ENCODE results near the gene DOK5. TPM values are rescaled to one million over a fixed set of nuclear protein-coding genes. Genes with fewer than 3 reads are reported as not detected.

DOK5 gene
- total RNA-seq, 2 experiments from 2014 or later: not detected

DNA sequence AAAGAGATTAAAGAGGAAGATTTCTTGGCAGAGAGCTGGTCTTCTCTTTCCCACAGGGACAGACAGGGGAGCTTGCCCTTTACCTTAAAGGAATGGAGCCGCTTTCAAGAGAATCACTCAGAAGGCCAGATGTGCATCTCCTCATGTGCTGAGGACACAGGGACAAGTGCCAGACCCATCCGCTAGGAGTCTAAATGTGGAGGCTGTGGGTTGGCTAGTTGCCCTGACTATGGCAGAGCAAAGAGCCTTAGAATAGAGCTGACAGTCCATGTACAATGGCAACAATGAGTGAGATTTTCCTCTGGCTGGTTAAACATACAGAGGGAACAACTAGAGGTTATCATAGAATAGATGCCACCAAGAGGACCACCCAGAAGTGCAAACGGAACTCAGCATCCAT, 7.3 kb upstream of the DOK5 start:
- no TSS peak for BruUV-seq (replicated peaks)
- Histone ChIP-seq H3K36me3 (ENCODE audit: insufficient read depth, low read length) (no peaks in the 10 kb centered on the region), H3K4me3 (ENCODE audit: low read depth, low read length, poor library complexity, severe bottlenecking) (no peak overlapping the region), H3K4me2 (ENCODE audit: low read length) (no peak overlapping the region), H3K9me3 (ENCODE audit: low read length) (no peaks in the 10 kb centered on the region), H2AFZ (ENCODE audit: low read length) (no peak overlapping the region), H4K20me1 (ENCODE audit: insufficient read depth, low read length) (no peaks in the 10 kb centered on the region), H3K9me2 (ENCODE audit: insufficient read depth, low read length) (no peaks in the 10 kb centered on the region), H3K27ac (ENCODE audit: low read depth, low read length, poor library complexity, severe bottlenecking) (no peak overlapping the region), H3K4me1 (ENCODE audit: insufficient read depth, low read length, poor library complexity, severe bottlenecking) (no peaks in the 10 kb centered on the region), H3K79me2 (ENCODE audit: insufficient read depth, low read depth, low read length) (no peaks in the 10 kb centered on the region)
- intact Hi-C loops (cut with micrococcal nuclease; ENCODE audit: unreplicated experiment): no loop called here
- no peak for TF ChIP-seq EZH2phosphoT487 (IDR thresholded peaks at IDR 0.05; ENCODE audit: borderline replicate concordance, low read depth, low read length)
- TF ChIP-seq, protein P1, sequence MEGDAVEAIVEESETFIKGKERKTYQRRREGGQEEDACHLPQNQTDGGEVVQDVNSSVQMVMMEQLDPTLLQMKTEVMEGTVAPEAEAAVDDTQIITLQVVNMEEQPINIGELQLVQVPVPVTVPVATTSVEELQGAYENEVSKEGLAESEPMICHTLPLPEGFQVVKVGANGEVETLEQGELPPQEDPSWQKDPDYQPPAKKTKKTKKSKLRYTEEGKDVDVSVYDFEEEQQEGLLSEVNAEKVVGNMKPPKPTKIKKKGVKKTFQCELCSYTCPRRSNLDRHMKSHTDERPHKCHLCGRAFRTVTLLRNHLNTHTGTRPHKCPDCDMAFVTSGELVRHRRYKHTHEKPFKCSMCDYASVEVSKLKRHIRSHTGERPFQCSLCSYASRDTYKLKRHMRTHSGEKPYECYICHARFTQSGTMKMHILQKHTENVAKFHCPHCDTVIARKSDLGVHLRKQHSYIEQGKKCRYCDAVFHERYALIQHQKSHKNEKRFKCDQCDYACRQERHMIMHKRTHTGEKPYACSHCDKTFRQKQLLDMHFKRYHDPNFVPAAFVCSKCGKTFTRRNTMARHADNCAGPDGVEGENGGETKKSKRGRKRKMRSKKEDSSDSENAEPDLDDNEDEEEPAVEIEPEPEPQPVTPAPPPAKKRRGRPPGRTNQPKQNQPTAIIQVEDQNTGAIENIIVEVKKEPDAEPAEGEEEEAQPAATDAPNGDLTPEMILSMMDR (conservative IDR thresholded peaks at IDR 0.05; ENCODE audit: low read length): no peak
- DNase-seq (ENCODE audit: low spot score): no peak
- CTCF ChIA-PET (ENCODE audit: unreplicated experiment): no interaction called here
- POLR2A ChIA-PET: interaction anchor here (0.7 kb wide), 2 partner anchors 49 to 184 kb away, joined by 3 to 5 read pairs; no protein-coding TSS in a partner anchor

DNA sequence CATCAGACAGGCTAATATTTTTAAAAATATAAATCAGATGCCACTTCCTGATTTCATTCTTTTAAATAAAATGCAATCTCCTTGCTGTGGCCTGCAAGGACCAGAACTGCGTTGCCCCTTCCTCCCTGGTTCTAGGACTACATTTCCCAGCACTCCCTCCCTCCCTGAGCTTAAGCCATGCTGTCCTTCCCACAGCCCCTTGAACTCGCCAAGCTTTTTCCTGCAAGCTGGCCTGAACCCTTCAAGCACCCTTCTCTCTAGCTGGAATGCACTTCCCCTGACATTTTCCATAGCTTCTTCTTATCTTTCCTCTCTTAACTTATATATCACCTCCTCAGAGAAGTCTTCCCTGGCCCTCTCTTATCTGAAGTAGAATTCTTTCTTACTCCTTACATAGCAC, 6.1 kb upstream of the DOK5 start:
- no peak overlapping the region for H3K27ac ChIP-seq (ENCODE audit: low read depth, low read length, poor library complexity, severe bottlenecking)
- no peaks in the 10 kb centered on the region for H3K79me2 ChIP-seq (ENCODE audit: insufficient read depth, low read depth, low read length)
- CTCF ChIA-PET (ENCODE audit: unreplicated experiment): no interaction called here
- H2AFZ ChIP-seq (ENCODE audit: low read length): no peak overlapping the region
- H3K4me3 ChIP-seq (ENCODE audit: low read depth, low read length, poor library complexity, severe bottlenecking): no peak overlapping the region
- H3K9me3 ChIP-seq (ENCODE audit: low read length): no peaks in the 10 kb centered on the region
- no peak for DNase-seq (ENCODE audit: low spot score)
- no peaks in the 10 kb centered on the region for H3K4me1 ChIP-seq (ENCODE audit: insufficient read depth, low read length, poor library complexity, severe bottlenecking)
- H4K20me1 ChIP-seq (ENCODE audit: insufficient read depth, low read length): no peaks in the 10 kb centered on the region
- TF ChIP-seq EZH2phosphoT487 (IDR thresholded peaks at IDR 0.05; ENCODE audit: borderline replicate concordance, low read depth, low read length): no peak
- TF ChIP-seq, protein P1 (conservative IDR thresholded peaks at IDR 0.05; ENCODE audit: low read length): no peak
- no peak overlapping the region for H3K4me2 ChIP-seq (ENCODE audit: low read length)
- no TSS peak for BruUV-seq (replicated peaks)
- no peaks in the 10 kb centered on the region for H3K36me3 ChIP-seq (ENCODE audit: insufficient read depth, low read length)
- H3K9me2 ChIP-seq (ENCODE audit: insufficient read depth, low read length): no peaks in the 10 kb centered on the region
- POLR2A ChIA-PET: interaction anchor here (0.5 to 0.6 kb wide), 2 partner anchors 189 to 897 kb away, joined by 3 read pairs; no protein-coding TSS in a partner anchor
- intact Hi-C loops (cut with micrococcal nuclease; ENCODE audit: unreplicated experiment): no loop called here

DNA sequence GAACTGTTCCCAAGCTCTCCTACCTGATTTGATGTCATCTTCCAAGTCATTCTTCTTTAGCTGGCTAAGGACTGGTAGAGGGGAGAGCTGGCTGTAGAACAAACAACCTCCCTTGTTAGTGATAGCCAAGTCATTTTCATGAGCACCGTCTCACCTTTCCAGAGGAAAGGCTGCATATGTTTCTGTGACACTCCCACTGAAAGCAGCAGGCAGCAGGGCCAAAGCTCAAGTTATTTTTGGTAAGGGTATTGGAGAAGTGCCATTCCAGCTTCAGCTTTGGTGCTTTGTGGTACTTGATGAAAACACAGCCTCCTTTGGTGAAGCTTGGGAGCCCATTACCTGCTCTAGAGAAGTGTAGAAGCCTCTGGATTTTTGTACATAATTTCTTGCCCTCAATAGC, 5.4 kb upstream of the DOK5 start:
- no peaks in the 10 kb centered on the region for H3K9me2 ChIP-seq (ENCODE audit: insufficient read depth, low read length)
- TF ChIP-seq EZH2phosphoT487 (IDR thresholded peaks at IDR 0.05; ENCODE audit: borderline replicate concordance, low read depth, low read length): no peak
- TF ChIP-seq, protein P1 (conservative IDR thresholded peaks at IDR 0.05; ENCODE audit: low read length): no peak
- no peak overlapping the region for H2AFZ ChIP-seq (ENCODE audit: low read length)
- DNase-seq (ENCODE audit: low spot score): no peak
- no TSS peak for BruUV-seq (replicated peaks)
- H3K36me3 ChIP-seq (ENCODE audit: insufficient read depth, low read length): no peaks in the 10 kb centered on the region
- intact Hi-C loops (cut with micrococcal nuclease; ENCODE audit: unreplicated experiment): no loop called here
- no peak overlapping the region for H3K4me2 ChIP-seq (ENCODE audit: low read length)
- no peak overlapping the region for H3K27ac ChIP-seq (ENCODE audit: low read depth, low read length, poor library complexity, severe bottlenecking)
- H4K20me1 ChIP-seq (ENCODE audit: insufficient read depth, low read length): no peaks in the 10 kb centered on the region
- no peaks in the 10 kb centered on the region for H3K4me1 ChIP-seq (ENCODE audit: insufficient read depth, low read length, poor library complexity, severe bottlenecking)
- H3K4me3 ChIP-seq (ENCODE audit: low read depth, low read length, poor library complexity, severe bottlenecking): no peak overlapping the region
- ChIA-PET POLR2A (no interaction called here), CTCF (ENCODE audit: unreplicated experiment) (no interaction called here)
- H3K9me3 ChIP-seq (ENCODE audit: low read length): no peaks in the 10 kb centered on the region
- H3K79me2 ChIP-seq (ENCODE audit: insufficient read depth, low read depth, low read length): no peaks in the 10 kb centered on the region

Measured in OCI-LY7 (cell line).